Mammary epithelial cell (primary cell): ENCODE data around the gene PCDH19.

Source experiments
- CTCF ChIP-seq, 2 donors: IDR thresholded peaks in 1 of 2; conservative IDR thresholded peaks in 1 of 2; 2 replicates each; pipeline ENCODE4 v1.5.1; 2011 to 2012; ENCODE audit warnings: inconsistent platforms in 2 of 2, low read length in 2 of 2, mild to moderate bottlenecking in 2 of 2, control low read depth in 1 of 2, low read depth in 1 of 2; ENCODE audit not compliant: insufficient read depth in 1 of 2; ENCODE audit errors: extremely low read depth in 1 of 2
- EZH2 ChIP-seq: IDR thresholded peaks from 2 replicates; pipeline ENCODE4 v1.6.1; 2012; ENCODE audit warnings: low read length, inconsistent platforms, borderline replicate concordance

GRCh38 chrX:100289066-100289558 lies 121.0 kb downstream of the PCDH19 start:
- TF ChIP-seq CTCF (conservative IDR thresholded peaks at IDR 0.05 in 1 of 2, IDR thresholded peaks at IDR 0.05 in 1 of 2; ENCODE audit: extremely low read depth in 1 of 2, insufficient read depth in 1 of 2, low read depth in 1 of 2, low read length in 2 of 2), result no peak
- no peak for TF ChIP-seq EZH2
